Measurements from ENCODE around the gene RPRD1B. TPM values are rescaled to one million over a fixed set of nuclear protein-coding genes. Genes with fewer than 3 reads are reported as not detected.
A peak's percentile ranks its signal among the peaks of the same experiment; 100 is the strongest.

Gene RPRD1B
- total and polyA plus RNA-seq, 2 of the 13 experiments (the other 11 are each of a cell fraction or from before 2014, with no cell fraction given) = 31.1 to 41.5 TPM

GRCh38 chr20:38132156-38132909 lies 98.8 kb downstream of the RPRD1B start:
- no peaks in the 10 kb centered on the region for H3K79me2 ChIP-seq (ENCODE audit: insufficient read depth, low read length)
- H3K4me3 ChIP-seq (replicated peaks in 1 of 3; ENCODE audit: insufficient read depth in 1 of 3, low read depth in 2 of 3, low read length in 3 of 3) = no peak overlapping the region
- H3K9me3 ChIP-seq (ENCODE audit: low read length) = no peaks in the 10 kb centered on the region
- H4K20me1 ChIP-seq (ENCODE audit: insufficient read depth, low read length) = no peaks in the 10 kb centered on the region
- no peak for DNase-seq (ENCODE audit: low spot score)
- no peak overlapping the region for H2AFZ ChIP-seq (ENCODE audit: low read length)
- no peaks in the 10 kb centered on the region for H3K27me3 ChIP-seq (ENCODE audit: control insufficient read depth in 1 of 2, insufficient read depth in 2 of 2, low read length in 2 of 2)
- in situ Hi-C loops (cut with HindIII; ENCODE audit: extremely low pct_ligation_motif_present, low pct_unique_long_range_greater_than_20kb) = no loop called here
- H3K27ac ChIP-seq (ENCODE audit: extremely low read length, insufficient read depth, low read length) = no peak overlapping the region
- H3K4me1 ChIP-seq (ENCODE audit: insufficient read depth, low read length) = peaks cover 57% of the 10 kb centered on the region
- H3K4me2 ChIP-seq (ENCODE audit: low read depth, low read length) = no peak overlapping the region
- 96% methylated on average over 26 of the region's 26 CpGs for WGBS (ENCODE audit: low lambda C conversion rate)
- no peak overlapping the region for H3K9ac ChIP-seq (ENCODE audit: insufficient read depth, low read depth, low read length)
- no peak for FAIRE-seq
- intact Hi-C loops (cut with micrococcal nuclease; ENCODE audit: unreplicated experiment) = no loop called here
- ChIA-PET POLR2A (interaction anchor here (0.7 to 1.7 kb wide), 3 partner anchors 12 to 535 kb away, joined by 4 to 11 read pairs (median 4); no protein-coding TSS in a partner anchor), CTCF (ENCODE audit: low intra/inter-chr PET ratio, low total read pairs) (no interaction called here)
- no peak for ATAC-seq
- H3K36me3 ChIP-seq (replicated peaks in 1 of 2; ENCODE audit: control insufficient read depth in 1 of 2, insufficient read depth in 2 of 2, low read length in 2 of 2) = no peaks in the 10 kb centered on the region; a peak in 1 of 5 replicates
- BruUV-seq (replicated peaks) = no TSS peak
- 0 out of 2 replicates have a peak, but pooled peaks have one; percentile 0 for TF ChIP-seq ZBTB2 (CRISPR knock-in tag; IDR thresholded peaks at IDR 0.05; ENCODE audit: low read depth)
- TF ChIP-seq EHMT2 (IDR thresholded peaks at IDR 0.05; ENCODE audit: borderline replicate concordance, low read depth, low read length) = no peak
- TF ChIP-seq FOXK1 (CRISPR knock-in tag; IDR thresholded peaks at IDR 0.05; ENCODE audit: borderline replicate concordance, low read depth) = no peak
- TF ChIP-seq ZNF598 (CRISPR knock-in tag; IDR thresholded peaks at IDR 0.05; ENCODE audit: borderline replicate concordance) = no peak
- peak; percentile 96 for TF ChIP-seq ZNF768 (CRISPR knock-in tag; IDR thresholded peaks at IDR 0.05)
- TF ChIP-seq LBX2 (CRISPR knock-in tag; IDR thresholded peaks at IDR 0.05; ENCODE audit: borderline replicate concordance) = no peak
- no peak for TF ChIP-seq ZNF180 (CRISPR knock-in tag; IDR thresholded peaks at IDR 0.05; ENCODE audit: borderline replicate concordance, low read depth)
- no peak for TF ChIP-seq ZNF841 (CRISPR knock-in tag; IDR thresholded peaks at IDR 0.05; ENCODE audit: borderline replicate concordance)
- TF ChIP-seq RNF2 (conservative IDR thresholded peaks at IDR 0.05; ENCODE audit: low read depth) = no peak
- TF ChIP-seq GLI4 (CRISPR knock-in tag; IDR thresholded peaks at IDR 0.05; ENCODE audit: borderline replicate concordance) = no peak
- TF ChIP-seq NR2F2 (IDR thresholded peaks at IDR 0.05; ENCODE audit: borderline replicate concordance, low read depth) = no peak
- TF ChIP-seq ZNF687 (CRISPR knock-in tag; IDR thresholded peaks at IDR 0.05) = peak; percentile 8; the same call in 1 of the 2 replicates
- no peak for TF ChIP-seq MED1 (CRISPR knock-in tag; IDR thresholded peaks at IDR 0.05)
- TF ChIP-seq NCOA1 (CRISPR knock-in tag; IDR thresholded peaks at IDR 0.05) = 0 out of 2 replicates have a peak, but pooled peaks have one; percentile 40
- TF ChIP-seq SETDB1 (CRISPR knock-in tag; IDR thresholded peaks at IDR 0.05; ENCODE audit: borderline replicate concordance) = no peak
- TF ChIP-seq ATF7-NPFF (CRISPR knock-in tag; IDR thresholded peaks at IDR 0.05; ENCODE audit: low read depth) = no peak
- no peak for TF ChIP-seq TBX2 (CRISPR knock-in tag; IDR thresholded peaks at IDR 0.05; ENCODE audit: borderline replicate concordance)
- TF ChIP-seq ZBTB1 (CRISPR knock-in tag; IDR thresholded peaks at IDR 0.05; ENCODE audit: borderline replicate concordance) = no peak
- no peak for TF ChIP-seq NFKB2 (CRISPR knock-in tag; IDR thresholded peaks at IDR 0.05; ENCODE audit: borderline replicate concordance)
